Vagina (tissue), 2 donors: ENCODE measurements around the gene TGM5. TPM values are rescaled to one million over a fixed set of nuclear protein-coding genes. Genes with fewer than 3 reads are reported as not detected.

Source experiments
- DNase-seq, 2 donors: peaks; one replicate each; pipeline ENCODE4 v3.0.0-alpha.2; 2017; ENCODE audit errors: extremely low spot score in 2 of 2
- H3K27ac ChIP-seq: fragments of 200-600 bp; sonication (generic); one replicate; pipeline ENCODE4 v1.5.1; 2019
- H3K27me3 ChIP-seq: fragments of 200-600 bp; sonication (generic); one replicate; pipeline ENCODE4 v1.5.1; 2019
- H3K36me3 ChIP-seq, 2 donors: fragments of 200-600 bp; sonication (generic); one replicate each; pipeline ENCODE4 v1.5.1; 2017 to 2019
- H3K4me1 ChIP-seq: fragments of 200-600 bp; sonication (generic); one replicate; pipeline ENCODE4 v1.5.1; 2019
- H3K4me3 ChIP-seq, 2 donors: fragments of 200-600 bp; sonication (generic); 1 replicate in 1 of 2; 2 replicates in 1 of 2; pipeline ENCODE4 v1.5.1; 2016 to 2019
- H3K9me3 ChIP-seq: fragments of 200-600 bp; sonication (generic); one replicate; pipeline ENCODE4 v1.5.1; 2019
- CTCF ChIP-seq, 3 experiments: fragments of 450-650 bp in 2 of 3; fragments of 200-600 bp in 1 of 3; sonication (generic) in 1 of 3; IDR thresholded peaks; one replicate each; pipeline ENCODE4 v1.5.1; 2017 to 2019; ENCODE audit warnings: antibody characterized with exemption in 3 of 3, mild to moderate bottlenecking in 2 of 3, moderate library complexity in 2 of 3
- POLR2A ChIP-seq, 2 donors: fragments of 450-650 bp; IDR thresholded peaks; one replicate each; pipeline ENCODE4 v1.6.1; 2017; ENCODE audit warnings: antibody characterized with exemption in 2 of 2, mild to moderate bottlenecking in 2 of 2, moderate library complexity in 2 of 2
- POLR2AphosphoS5 ChIP-seq, 2 donors: sonication (generic); formaldehyde crosslinking; IDR thresholded peaks; one replicate each; pipeline ENCODE4 v1.9.0; 2017; ENCODE audit warnings: antibody characterized with exemption in 2 of 2, mild to moderate bottlenecking in 2 of 2, low read depth in 1 of 2; ENCODE audit not compliant: insufficient read depth in 1 of 2
- intact Hi-C: fragments of 100-400 bp; cut with DNase I; formaldehyde crosslinking; loops from one replicate; pipeline ENCODE4 v1.15.1; 2023
- total RNA-seq: library from RNA; depleted of rRNA; stranded (reverse); fragments of >200 nt; gene quantifications from one replicate; pipeline ENCODE4 v1.2.3, GENCODE V29; 2016

TGM5 gene
- total RNA-seq, 1 donor from 2014 or later, result 8.3 TPM

GRCh38 chr15:43221422-43221821 lies 45.3 kb downstream of the TGM5 start:
- Histone ChIP-seq H3K27me3 (no peaks in the 10 kb centered on the region), H3K4me1 (no peaks in the 10 kb centered on the region), H3K9me3 (no peaks in the 10 kb centered on the region), H3K27ac (no peak overlapping the region), H3K36me3 (no peaks in the 10 kb centered on the region), H3K4me3 (no peak overlapping the region)
- intact Hi-C loops, result no loop called here
- TF ChIP-seq CTCF (IDR thresholded peaks at IDR 0.05), result no peak
- no peak for TF ChIP-seq POLR2AphosphoS5 (IDR thresholded peaks at IDR 0.05; ENCODE audit: insufficient read depth in 1 of 2, low read depth in 1 of 2)
- TF ChIP-seq POLR2A (IDR thresholded peaks at IDR 0.05), result no peak
- no peak for DNase-seq

DNA sequence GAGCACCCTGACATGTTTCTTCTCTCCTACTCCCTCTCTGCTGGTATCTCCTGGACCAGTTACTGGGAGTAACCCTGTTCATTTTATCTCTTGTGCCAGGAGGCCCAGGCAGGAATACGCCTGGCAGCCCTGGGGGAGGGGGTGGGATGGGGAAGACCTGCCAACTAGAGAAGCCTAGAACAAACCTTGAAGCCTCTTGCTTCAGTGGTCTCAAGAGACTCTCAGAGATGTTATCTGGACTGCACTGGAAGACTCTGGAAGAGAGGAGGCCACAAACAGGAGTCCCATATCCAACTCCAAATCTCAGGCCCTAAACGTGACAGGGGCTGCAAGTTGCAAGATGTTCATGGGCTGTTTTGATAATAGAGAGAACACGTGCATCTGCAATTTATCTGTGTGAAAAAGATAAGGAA lies 45.7 kb downstream of the TGM5 start, which contains the start of gene EPB42:
Gene EPB42 (minus strand): TSS at position 28 of the 413 bp plus-strand sequence. CDS start 193 bp downstream, outside the sequence.
- no peak within 1 kb of the TSS for H3K4me3 ChIP-seq
- H3K27ac ChIP-seq, result no peak within 1 kb of the TSS
- intact Hi-C loops, result no loop called here
- no peaks in the 10 kb centered on the region for H3K9me3 ChIP-seq
- DNase-seq, result no peak
- TF ChIP-seq CTCF (IDR thresholded peaks at IDR 0.05), result no peak
- no peak for TF ChIP-seq POLR2A (IDR thresholded peaks at IDR 0.05)
- no peak for TF ChIP-seq POLR2AphosphoS5 (IDR thresholded peaks at IDR 0.05; ENCODE audit: insufficient read depth in 1 of 2, low read depth in 1 of 2)
- H3K4me1 ChIP-seq, result no peaks in the 10 kb centered on the region
- H3K27me3 ChIP-seq, result no peaks in the 10 kb centered on the region
- H3K36me3 ChIP-seq, result no peaks in the 10 kb centered on the region

DNA sequence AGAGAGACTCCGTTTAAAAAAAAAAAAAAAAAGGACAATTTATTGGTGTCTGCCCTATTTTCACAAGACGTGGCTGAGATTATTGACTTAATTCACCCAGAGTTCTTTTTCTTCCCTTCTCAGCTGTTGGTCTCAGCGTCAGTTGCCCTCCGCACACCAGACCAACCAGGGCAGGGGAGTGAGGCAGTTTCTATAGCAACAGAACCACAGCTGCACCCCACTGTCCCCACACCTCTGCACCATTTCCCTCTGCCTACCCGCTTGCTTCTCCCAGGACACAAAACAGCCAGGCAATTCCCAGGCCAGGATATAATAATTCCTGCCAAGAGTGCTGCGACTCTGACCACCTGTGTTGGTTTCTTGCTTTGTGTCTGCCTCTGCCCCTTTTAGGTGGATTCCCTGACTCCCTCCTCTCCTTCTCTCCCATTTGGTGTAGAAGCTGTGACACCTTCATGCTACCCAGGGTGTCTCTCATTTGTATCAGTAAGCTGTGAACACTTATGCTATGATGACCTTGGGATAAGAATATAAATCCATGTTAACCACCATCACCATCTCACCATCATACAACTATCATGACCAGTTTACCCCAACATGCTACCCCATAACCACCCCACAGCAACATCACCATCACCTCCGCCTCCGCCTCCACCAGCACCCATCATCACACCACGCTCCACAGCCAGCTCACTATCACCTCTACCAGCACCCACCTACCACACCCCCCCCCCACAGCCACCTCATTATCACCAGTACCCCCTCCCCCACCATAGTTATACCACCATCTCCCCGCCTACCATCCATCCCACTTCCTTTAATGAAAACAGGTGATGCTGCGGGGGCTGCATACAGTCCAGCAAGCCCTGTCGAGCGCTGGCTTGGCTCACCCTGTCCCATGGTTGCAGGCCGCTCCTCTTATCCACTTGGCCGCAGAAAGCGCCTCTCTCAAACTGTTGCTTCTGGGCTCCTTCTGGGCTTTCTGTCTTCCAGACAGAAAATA lies 46.5 kb downstream of the TGM5 start:
- Histone ChIP-seq H3K9me3 (no peaks in the 10 kb centered on the region), H3K27ac (no peak overlapping the region), H3K27me3 (no peaks in the 10 kb centered on the region), H3K4me3 (no peak overlapping the region), H3K36me3 (no peaks in the 10 kb centered on the region), H3K4me1 (no peaks in the 10 kb centered on the region)
- intact Hi-C loops, result no loop called here
- no peak for TF ChIP-seq POLR2AphosphoS5 (IDR thresholded peaks at IDR 0.05; ENCODE audit: insufficient read depth in 1 of 2, low read depth in 1 of 2)
- no peak for TF ChIP-seq POLR2A (IDR thresholded peaks at IDR 0.05)
- TF ChIP-seq CTCF (IDR thresholded peaks at IDR 0.05), result no peak
- DNase-seq, result no peak

DNA sequence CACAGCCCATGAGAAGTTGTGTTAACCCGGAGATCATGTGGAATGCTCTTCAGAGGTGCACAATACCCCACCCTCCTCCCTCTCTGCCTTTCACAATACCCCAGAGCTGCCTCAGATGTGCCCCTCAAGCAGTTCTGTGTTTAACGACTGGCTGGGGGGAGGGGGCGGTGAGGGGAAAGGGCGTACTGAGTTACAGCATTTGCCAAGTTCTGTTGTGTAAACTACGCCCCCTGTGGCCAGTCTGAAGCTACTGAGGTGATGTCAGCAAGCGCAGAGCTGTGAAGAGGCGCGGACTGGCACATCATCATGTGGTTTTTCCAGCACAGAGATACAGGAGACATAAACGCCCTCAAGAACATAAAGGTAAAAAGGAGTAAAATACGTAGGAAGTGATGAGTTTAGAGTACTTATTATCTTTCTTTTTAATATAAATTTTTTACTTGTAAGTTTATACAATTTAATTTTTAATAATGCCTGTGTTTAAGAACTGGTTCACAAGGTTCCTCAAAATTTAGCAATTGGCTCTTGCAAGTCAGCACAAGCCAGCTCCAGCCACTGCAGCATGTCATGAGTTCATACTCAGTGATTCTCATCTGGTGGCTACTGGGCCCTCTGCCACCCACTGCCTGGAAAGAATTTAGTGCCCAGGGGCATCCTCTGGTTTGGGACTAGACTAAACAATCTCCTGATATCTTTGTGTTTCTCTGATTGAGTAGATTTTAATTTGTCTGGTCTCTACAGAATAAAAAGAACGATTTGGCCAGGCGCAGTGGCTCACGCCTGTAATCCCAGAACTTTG lies 47.6 kb downstream of the TGM5 start:
- Histone ChIP-seq H3K27ac (no peak overlapping the region), H3K27me3 (no peaks in the 10 kb centered on the region)
- DNase-seq, result no peak

More for the DNA sequence above, 47.6 kb downstream of the TGM5 start:
- intact Hi-C loops, result no loop called here
- no peak overlapping the region for H3K4me3 ChIP-seq
- TF ChIP-seq POLR2AphosphoS5 (IDR thresholded peaks at IDR 0.05; ENCODE audit: insufficient read depth in 1 of 2, low read depth in 1 of 2) (no peak), CTCF (IDR thresholded peaks at IDR 0.05) (no peak), POLR2A (IDR thresholded peaks at IDR 0.05) (no peak)
- no peaks in the 10 kb centered on the region for H3K9me3 ChIP-seq
- no peaks in the 10 kb centered on the region for H3K36me3 ChIP-seq
- no peaks in the 10 kb centered on the region for H3K4me1 ChIP-seq
